HS-27A (cell line): ENCODE results near the gene POLD2.

Source experiments
- DNase-seq: peaks from one replicate; pipeline ENCODE4 v3.0.0-alpha.2; 2012; ENCODE audit warnings: low read depth, missing footprints

POLD2 gene

GRCh38 chr7:44101303-44101965, 21.9 kb downstream of the POLD2 start:
- no peak for DNase-seq

GRCh38 chr7:44100458-44101302, 22.7 kb downstream of the POLD2 start:
- no peak for DNase-seq

DNA sequence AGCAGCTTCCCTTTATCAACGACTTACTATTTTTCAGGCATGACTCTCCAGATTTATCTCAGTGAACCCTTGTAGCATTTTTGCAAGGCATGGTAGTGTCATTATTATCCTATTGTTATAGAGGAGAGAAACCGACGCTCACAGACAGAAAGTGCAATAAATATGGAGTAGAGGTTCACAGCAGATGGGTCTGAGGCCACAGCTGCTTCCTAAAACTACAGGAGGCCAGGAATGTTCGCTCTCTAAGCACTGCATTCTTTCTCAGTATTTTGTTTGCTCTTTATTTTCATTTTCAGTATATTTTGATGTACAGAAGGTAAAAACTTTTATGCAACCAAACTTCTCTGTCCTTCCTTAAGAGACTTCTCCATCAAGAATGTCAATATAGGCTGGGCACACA, 23.7 kb downstream of the POLD2 start:
- DNase-seq: no peak

GRCh38 chr7:44098092-44099068, 25.0 kb downstream of the POLD2 start:
- no peak for DNase-seq

GRCh38 chr7:44097064-44097932, 26.1 kb downstream of the POLD2 start:
- DNase-seq: no peak

DNA sequence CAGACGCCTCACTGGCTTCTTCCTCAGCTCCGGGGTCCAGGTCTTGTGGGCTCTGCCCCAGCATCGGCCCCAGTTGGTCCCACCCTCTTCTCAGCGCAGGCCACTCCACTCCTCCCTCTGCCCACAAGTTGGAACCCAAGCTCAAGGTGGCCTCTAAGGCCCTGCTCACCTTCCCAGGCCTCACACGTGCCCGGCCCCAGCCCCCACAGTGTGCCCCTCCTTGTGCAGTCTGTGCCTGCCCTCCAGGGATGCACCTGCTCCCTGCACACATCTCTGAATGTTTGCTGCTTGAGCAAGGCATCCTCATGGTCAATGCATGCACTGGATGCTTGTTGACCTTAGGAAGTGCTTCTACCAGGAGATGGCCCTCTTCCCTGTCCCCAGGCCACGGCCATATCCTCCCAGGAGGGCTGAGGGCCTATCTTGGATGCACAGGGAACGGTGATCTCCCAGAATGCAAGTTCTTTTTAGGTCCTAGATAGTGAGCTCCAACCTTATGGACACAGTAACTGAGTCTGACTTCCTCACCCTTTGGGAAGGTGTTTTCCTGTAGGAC, 26.9 kb downstream of the POLD2 start:
- DNase-seq: no peak

GRCh38 chr7:44095781-44096180, 27.6 kb downstream of the POLD2 start:
- no peak for DNase-seq

DNA sequence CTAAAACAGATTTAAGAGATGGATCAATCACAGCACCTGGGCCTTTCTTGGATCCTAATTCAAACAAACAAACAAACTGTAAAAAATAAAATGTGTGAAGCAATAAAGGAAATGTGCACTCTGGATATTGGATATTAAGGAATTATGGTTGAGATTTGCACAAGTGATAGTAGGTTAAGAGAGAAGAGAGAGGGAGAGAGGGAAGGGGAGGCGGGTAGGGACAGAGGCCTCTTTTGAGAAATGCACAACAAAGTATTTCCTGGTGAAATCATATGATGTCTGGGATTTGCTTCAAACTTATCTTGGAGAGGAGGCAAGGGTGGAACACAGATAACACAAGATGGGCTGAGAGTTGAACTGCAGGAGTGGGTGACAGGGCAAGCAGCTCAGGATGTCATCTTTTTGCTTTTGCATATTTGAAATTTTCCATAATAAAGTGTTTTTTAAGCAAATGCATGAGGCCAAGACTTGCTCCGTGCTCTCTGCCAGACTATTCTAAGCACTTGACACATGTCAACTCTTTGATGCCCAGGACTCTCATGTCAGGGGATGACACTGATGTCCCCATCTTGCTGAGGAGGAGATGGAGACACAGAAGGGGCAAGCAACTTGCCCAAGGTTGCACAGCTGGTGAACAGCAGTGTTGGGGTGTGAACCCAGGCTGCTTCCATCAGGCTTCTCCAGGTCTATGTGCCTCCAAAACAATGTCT, 28.3 kb downstream of the POLD2 start:
- no peak for DNase-seq

GRCh38 chr7:44094365-44094764, 29.0 kb downstream of the POLD2 start:
- DNase-seq: no peak

GRCh38 chr7:44093102-44093641, 30.2 kb downstream of the POLD2 start:
- DNase-seq: no peak

GRCh38 chr7:44087911-44088838, 35.2 kb downstream of the POLD2 start:
- peak; percentile 55 for DNase-seq

- no peak for DNase-seq
These were observed 36.7 kb downstream of the POLD2 start for GRCh38 chr7:44086627-44087026.

DNA sequence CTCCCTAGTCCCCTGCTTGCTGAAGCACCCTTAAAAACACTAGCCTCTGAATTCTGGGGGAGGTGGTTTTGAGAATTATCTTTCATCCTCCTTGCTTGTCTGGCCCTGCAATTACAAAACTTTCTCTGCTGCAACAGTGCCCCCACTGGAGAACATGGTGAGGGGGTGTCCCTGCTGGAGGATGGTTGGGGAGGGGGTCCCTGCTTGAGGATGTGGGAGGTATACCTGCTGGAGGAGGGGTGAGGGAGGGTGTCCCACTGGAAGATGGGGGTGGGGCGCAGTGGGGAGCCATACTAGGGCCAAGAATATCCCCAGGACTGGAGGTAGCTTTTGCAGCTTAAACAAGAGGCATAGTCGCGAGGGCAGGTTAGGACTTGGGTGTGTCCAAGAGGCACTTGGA, 37.8 kb downstream of the POLD2 start:
- DNase-seq: no peak

DNA sequence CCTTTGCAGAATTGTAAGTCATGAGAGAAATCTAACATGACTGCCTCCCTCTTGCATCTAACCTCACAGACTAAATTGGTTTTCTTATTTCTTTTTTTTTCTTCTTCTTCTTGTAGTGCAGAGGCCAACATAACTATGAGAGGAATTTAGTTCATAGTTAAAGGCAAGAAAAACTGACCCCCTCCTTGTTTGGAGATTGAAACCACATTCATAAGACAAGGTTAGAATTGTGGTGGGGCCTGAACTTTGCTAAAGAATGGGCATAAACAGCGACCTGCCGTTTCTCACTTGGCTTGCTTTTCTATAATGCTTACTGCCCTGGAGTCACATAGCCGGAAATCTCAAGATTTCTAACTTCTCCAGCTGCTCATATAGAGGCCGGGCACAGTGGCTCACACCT, 38.6 kb downstream of the POLD2 start:
- no peak for DNase-seq

DNA sequence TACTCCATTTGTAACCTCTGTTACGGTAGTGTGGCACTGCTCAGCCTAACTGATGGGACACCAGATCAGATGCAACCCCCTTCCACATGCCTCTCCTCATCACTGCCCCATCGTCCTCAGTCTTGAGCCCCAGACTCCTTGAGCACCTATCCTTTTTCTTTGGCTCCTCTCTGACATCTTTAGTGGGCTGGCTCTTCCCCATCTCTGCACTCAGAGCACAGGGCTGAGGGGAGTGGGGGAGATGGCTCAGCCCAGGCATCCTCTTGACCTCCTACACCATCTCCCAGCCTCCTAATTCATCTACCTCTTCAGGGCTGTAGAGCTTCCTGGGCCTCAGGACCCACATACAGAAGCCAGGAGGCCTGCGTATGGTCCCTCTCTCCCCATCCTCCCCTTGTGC, 39.6 kb downstream of the POLD2 start:
- no peak for DNase-seq

DNA sequence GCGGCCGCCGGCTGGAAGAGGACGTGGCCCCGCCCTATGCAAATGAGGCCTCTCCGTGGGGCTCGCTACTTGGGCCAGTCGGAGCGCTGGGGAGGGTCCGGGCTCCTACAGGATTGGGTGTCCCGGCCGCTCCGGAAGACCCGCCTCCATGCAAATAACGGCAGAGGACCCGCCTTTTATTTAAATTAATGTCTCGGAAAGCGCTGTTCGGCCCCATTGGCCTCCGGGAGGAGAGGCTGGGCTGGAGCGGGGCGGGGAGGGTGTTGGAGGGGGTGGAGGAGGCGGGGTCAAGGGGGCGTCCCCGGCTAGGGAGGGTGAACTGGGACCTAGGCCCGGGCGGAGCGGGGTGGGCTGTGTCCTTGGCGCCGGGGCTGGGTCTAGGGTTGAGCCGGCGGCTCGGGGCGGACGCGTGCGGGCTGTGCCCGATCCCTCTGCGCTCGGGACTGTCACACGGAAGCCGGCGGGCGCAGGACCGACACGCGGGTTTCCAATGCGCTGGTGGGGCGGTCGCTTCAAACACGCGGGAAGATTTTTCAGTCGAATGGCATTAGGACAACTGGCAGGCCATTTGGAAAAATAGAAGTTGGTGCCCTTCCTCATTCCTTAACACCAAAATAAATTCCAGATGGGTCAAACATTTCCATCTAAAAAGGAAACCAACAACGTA, 40.7 kb downstream of the POLD2 start:
- DNase-seq: peak; percentile 90

- DNase-seq: no peak
These were observed 42.0 kb downstream of the POLD2 start for GRCh38 chr7:44081266-44081748.

DNA sequence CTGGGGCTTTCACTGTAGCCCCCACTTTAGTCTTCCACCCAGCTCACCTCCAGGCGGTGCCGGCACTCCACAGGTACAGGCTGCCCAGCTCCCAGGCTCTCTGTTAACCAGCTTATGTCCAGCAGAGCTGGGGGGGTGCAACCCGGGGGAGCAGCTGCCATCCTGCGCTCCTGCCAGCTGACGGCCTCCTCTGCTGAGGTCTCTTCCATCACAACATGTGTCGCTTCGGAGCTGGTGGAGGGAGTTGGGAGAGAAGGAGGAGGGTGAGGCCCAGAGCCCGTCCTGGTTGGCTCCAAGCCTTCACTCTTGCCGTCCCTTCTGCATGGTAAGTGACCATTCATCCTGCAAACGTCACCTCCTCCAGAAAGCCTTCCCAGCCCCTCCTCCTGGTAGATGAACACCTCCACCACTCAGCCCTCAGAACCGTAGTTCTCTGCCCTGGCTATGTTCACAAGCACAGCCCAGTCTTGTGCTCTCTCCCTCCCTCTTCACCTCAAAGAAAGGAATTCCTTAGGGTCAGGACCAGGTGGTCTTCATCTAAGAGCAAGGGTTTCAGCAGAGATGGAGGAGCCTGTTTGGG, 42.6 kb downstream of the POLD2 start:
- no peak for DNase-seq
